Neural cell (in vitro differentiated cells): Measurements from ENCODE around the gene EXD3.

Source experiments
- CTCF ChIP-seq: fragments of 450-650 bp; IDR thresholded peaks from 2 replicates; pipeline ENCODE4 v1.5.1; 2014; ENCODE audit warnings: antibody characterized with exemption, mild to moderate bottlenecking, moderate library complexity; ENCODE audit not compliant: poor library complexity, severe bottlenecking
- EP300 ChIP-seq: fragments of 450-650 bp; conservative IDR thresholded peaks from 2 replicates; pipeline ENCODE4 v1.6.1; 2014; ENCODE audit warnings: antibody characterized with exemption, mild to moderate bottlenecking, moderate library complexity; ENCODE audit not compliant: poor library complexity, severe bottlenecking

GRCh38 chr9:137452761-137453642 lies 30.0 kb upstream of the EXD3 start:
- TF ChIP-seq EP300: no peak
- TF ChIP-seq CTCF: no peak
